Aorta (tissue), 5 donors: ENCODE results near the gene FOXC1. TPM values are rescaled to one million over a fixed set of nuclear protein-coding genes. Genes with fewer than 3 reads are reported as not detected.

ENCODE experiments used
- ATAC-seq: fragments of 200-7000 bp; cut with Tn5 transposase; one replicate; pipeline ENCODE4 v1.9.1; 2022; ENCODE audit warnings: moderate library complexity; ENCODE audit not compliant: low FRiP score
- DNase-seq, 2 donors: peaks; one replicate each; pipeline ENCODE4 v3.0.0-alpha.2; 2020
- H3K27ac ChIP-seq, 2 donors: one replicate each; pipeline ENCODE4 v1.5.1; 2013; ENCODE audit warnings: low read length in 2 of 2, mild to moderate bottlenecking in 2 of 2, moderate library complexity in 2 of 2, control low read depth in 1 of 2, inconsistent platforms in 1 of 2, low read depth in 1 of 2
- H3K27me3 ChIP-seq, 2 donors: one replicate each; pipeline ENCODE4 v1.6.1; 2013; ENCODE audit warnings: control low read depth in 1 of 2, low read length in 1 of 2, mild to moderate bottlenecking in 1 of 2, moderate library complexity in 1 of 2; ENCODE audit not compliant: insufficient read depth in 2 of 2, control insufficient read depth in 1 of 2
- H3K36me3 ChIP-seq, 2 donors: one replicate each; pipeline ENCODE4 v1.6.1; 2013; ENCODE audit warnings: control low read depth in 1 of 2, low read length in 1 of 2, mild to moderate bottlenecking in 1 of 2; ENCODE audit not compliant: insufficient read depth in 2 of 2, control insufficient read depth in 1 of 2
- H3K4me1 ChIP-seq, 2 donors: one replicate each; pipeline ENCODE4 v1.6.1; 2013; ENCODE audit warnings: low read length in 2 of 2, control low read depth in 1 of 2, mild to moderate bottlenecking in 1 of 2, moderate library complexity in 1 of 2; ENCODE audit not compliant: insufficient read depth in 2 of 2, control insufficient read depth in 1 of 2
- H3K4me3 ChIP-seq, 2 donors: one replicate each; pipeline ENCODE4 v1.5.1; 2013; ENCODE audit warnings: low read length in 2 of 2, control low read depth in 1 of 2, mild to moderate bottlenecking in 1 of 2
- H3K9me3 ChIP-seq: one replicate; pipeline ENCODE4 v1.6.1; 2013; ENCODE audit warnings: mild to moderate bottlenecking, low read length; ENCODE audit not compliant: control insufficient read depth
- WGBS, 2 donors: extraction: QIAGEN DNeasy Blood & Tissue Kit; methylation state at CpG; one replicate each; pipeline ENCODE4 v1.1.7; 2013; 5-methylcytosine and 5-hydroxymethylcytosine counted together
- intact Hi-C, 2 donors: fragments of 100-400 bp; cut with DNase I; formaldehyde crosslinking; loops; one replicate each; pipeline versions ENCODE4 v1.14.2 to v1.15.0; 2022
- polyA plus RNA-seq, 2 donors: library from polyadenylated mRNA; stranded (reverse); fragments of 200-250 nt; gene quantifications; one replicate each; pipeline ENCODE4 v1.2.3, GENCODE V29; 2013
- total RNA-seq, 2 donors: library from RNA; stranded (reverse); fragmentation: NEBNext Ultra II Directional; extraction: Animal tissue kit (Norgen Biotek cat#: 25700); gene quantifications; one replicate each; pipeline ENCODE4 v1.2.1, GENCODE V29; 2021
- donor health status: healthy with polysubstance abuse.
- donor health status: Bipolar disorder and iron deficiency.
- donor health status: DM: no; HTN: no; CAD: no.
- donor health status: DM: no; HTN: no; CAD: no.
- donor health status: DM: yes; HTN: yes; CAD: no.

FOXC1 gene
- total and polyA plus RNA-seq, 4 donors: 18.5 to 134 (median 70.7) TPM

- intact Hi-C loops: loop anchor here (5.0 to 10.0 kb wide), 2 partner anchors 184 to 577 kb away; no protein-coding TSS in a partner anchor
- ATAC-seq (no peak), DNase-seq (peak in 1 of 2 donors; percentile 53)
- H3K9me3 ChIP-seq: no peaks in the 10 kb centered on the region
- peak overlapping the region; percentile 99 for H3K27ac ChIP-seq
- H3K4me1 ChIP-seq: no peaks in the 10 kb centered on the region
- H3K36me3 ChIP-seq: no peaks in the 10 kb centered on the region
- H3K27me3 ChIP-seq: no peaks in the 10 kb centered on the region
- H3K4me3 ChIP-seq: peak overlapping the region; percentile 61 to 100
- WGBS, 2 donors: 3 to 9% methylated on average over 49 to 50 of the region's 50 CpGs
Observed at GRCh38 chr6:1620504-1621069, 10.9 kb downstream of the FOXC1 start.

- Histone ChIP-seq H3K27ac (peak overlapping the region; percentile 99), H3K36me3 (no peaks in the 10 kb centered on the region), H3K4me1 (no peaks in the 10 kb centered on the region), H3K27me3 (no peaks in the 10 kb centered on the region), H3K9me3 (no peaks in the 10 kb centered on the region), H3K4me3 (peak overlapping the region in 1 of 2 donors; percentile 61)
- no peak for DNase-seq
- intact Hi-C loops: loop anchor here (5.0 to 10.0 kb wide), 2 partner anchors 184 to 576 kb away; no protein-coding TSS in a partner anchor
- WGBS, 2 donors: 7 to 22% methylated on average over 30 of the region's 30 CpGs
- ATAC-seq: no peak
Observed at GRCh38 chr6:1621070-1621701, 11.5 kb downstream of the FOXC1 start.

GRCh38 chr6:1622220-1622850, 12.6 kb downstream of the FOXC1 start:
- peak in 1 of 2 donors; percentile 76 for DNase-seq
- 7 to 9% methylated on average over 14 to 15 of the region's 15 CpGs for WGBS, 2 donors

GRCh38 chr6:1622851-1623768, 13.4 kb downstream of the FOXC1 start:
- Histone ChIP-seq H3K27me3 (no peaks in the 10 kb centered on the region), H3K36me3 (no peaks in the 10 kb centered on the region), H3K4me3 (peak overlapping the region; percentile 68 to 90), H3K4me1 (peaks cover 0 to 2% of the 10 kb centered on the region in 2 donors), H3K9me3 (no peaks in the 10 kb centered on the region), H3K27ac (peak overlapping the region; percentile 98 to 99)
- ATAC-seq: no peak
- DNase-seq: peak in 1 of 2 donors; percentile 75
- intact Hi-C loops: loop anchor here (5.0 to 10.0 kb wide), 2 partner anchors 182 to 574 kb away; no protein-coding TSS in a partner anchor
- WGBS, 2 donors: 7 to 12% methylated on average over 8 of the region's 8 CpGs

More at GRCh38 chr6:1622220-1622850, 12.6 kb downstream of the FOXC1 start:
- Histone ChIP-seq H3K4me3 (peak overlapping the region in 1 of 2 donors; percentile 90), H3K9me3 (no peaks in the 10 kb centered on the region), H3K36me3 (no peaks in the 10 kb centered on the region), H3K27me3 (no peaks in the 10 kb centered on the region), H3K27ac (peak overlapping the region; percentile 93 to 99), H3K4me1 (peaks cover 0 to 2% of the 10 kb centered on the region in 2 donors)
- intact Hi-C loops: loop anchor here (5.0 to 10.0 kb wide), 2 partner anchors 182 to 575 kb away; no protein-coding TSS in a partner anchor
- no peak for ATAC-seq

GRCh38 chr6:1623769-1624057, 14.0 kb downstream of the FOXC1 start:
- no peak for DNase-seq
- Histone ChIP-seq H3K4me1 (peaks cover 0 to 2% of the 10 kb centered on the region in 2 donors), H3K9me3 (no peaks in the 10 kb centered on the region), H3K27me3 (no peaks in the 10 kb centered on the region), H3K4me3 (peak overlapping the region; percentile 68 to 90), H3K27ac (peak overlapping the region; percentile 98 to 99), H3K36me3 (no peaks in the 10 kb centered on the region)
- intact Hi-C loops: loop anchor here (5.0 to 10.0 kb wide), 2 partner anchors 181 to 574 kb away; no protein-coding TSS in a partner anchor
- ATAC-seq: no peak
- 8 to 10% methylated on average over 12 of the region's 12 CpGs for WGBS, 2 donors

GRCh38 chr6:1624058-1624850, 14.5 kb downstream of the FOXC1 start:
- H3K27me3 ChIP-seq: no peaks in the 10 kb centered on the region
- no peaks in the 10 kb centered on the region for H3K9me3 ChIP-seq
- 1 to 5% methylated on average over 57 to 66 of the region's 66 CpGs for WGBS, 2 donors
- DNase-seq: peak in 1 of 2 donors; percentile 80
- H3K4me1 ChIP-seq: peaks cover 0 to 2% of the 10 kb centered on the region in 2 donors
- intact Hi-C loops: loop anchor here (5.0 to 10.0 kb wide), 2 partner anchors 181 to 573 kb away; no protein-coding TSS in a partner anchor
- peak overlapping the region; percentile 68 to 90 for H3K4me3 ChIP-seq
- peak; percentile 27 for ATAC-seq
- H3K27ac ChIP-seq: peak overlapping the region; percentile 98 to 99
- no peaks in the 10 kb centered on the region for H3K36me3 ChIP-seq

- Histone ChIP-seq H3K27me3 (no peaks in the 10 kb centered on the region), H3K9me3 (no peaks in the 10 kb centered on the region), H3K4me3 (peak overlapping the region; percentile 68 to 90), H3K36me3 (no peaks in the 10 kb centered on the region), H3K27ac (peak overlapping the region; percentile 98 to 99), H3K4me1 (peaks cover 0 to 2% of the 10 kb centered on the region in 2 donors)
- intact Hi-C loops: loop anchor here (5.0 to 10.0 kb wide), 7 partner anchors 62 to 572 kb away; no protein-coding TSS in a partner anchor
- 0 to 1% methylated on average over 53 of the region's 53 CpGs for WGBS, 2 donors
- ATAC-seq (peak; percentile 67), DNase-seq (peak in 1 of 2 donors; percentile 77)
Observed at GRCh38 chr6:1624851-1625781, 15.4 kb downstream of the FOXC1 start.
